Measurements from ENCODE around the gene COG2. TPM values are rescaled to one million over a fixed set of nuclear protein-coding genes. Genes with fewer than 3 reads are reported as not detected.

COG2 gene
- total and polyA plus RNA-seq, 7 donors = 17.5 to 31.2 (median 25.2) TPM

DNA sequence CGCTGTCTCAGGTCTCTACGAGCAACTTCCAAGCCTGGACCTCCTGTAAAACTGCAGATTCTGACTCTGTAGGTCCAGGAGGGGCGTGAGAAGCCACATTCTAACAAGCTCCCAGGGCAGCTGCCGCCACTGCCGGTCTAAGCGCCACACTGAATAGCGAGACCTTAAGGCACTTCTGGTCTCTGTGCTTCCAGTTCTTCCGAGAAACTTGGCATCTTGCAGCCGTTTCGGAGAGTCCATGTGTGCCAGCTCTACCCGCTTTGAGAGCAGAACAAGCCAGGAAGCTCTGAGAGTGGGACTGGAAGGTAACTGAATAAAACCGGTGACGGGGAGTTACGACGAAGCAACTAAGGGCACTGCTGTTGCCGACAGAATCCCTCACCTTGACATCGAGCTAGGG lies 59.2 kb downstream of the COG2 start:
- intact Hi-C loops (cut with DNase I) = no loop called here
- no peaks in the 10 kb centered on the region for H3K27me3 ChIP-seq
- WGBS, 2 donors = 92 to 93% methylated on average over 17 of the region's 17 CpGs
- no peaks in the 10 kb centered on the region for H3K9me3 ChIP-seq
- H3K4me3 ChIP-seq = no peak overlapping the region
- TF ChIP-seq POLR2A (IDR thresholded peaks at IDR 0.05) (no peak), POLR2AphosphoS5 (IDR thresholded peaks at IDR 0.05) (no peak), EP300 (IDR thresholded peaks at IDR 0.05) (no peak)
- TF ChIP-seq, protein P1, sequence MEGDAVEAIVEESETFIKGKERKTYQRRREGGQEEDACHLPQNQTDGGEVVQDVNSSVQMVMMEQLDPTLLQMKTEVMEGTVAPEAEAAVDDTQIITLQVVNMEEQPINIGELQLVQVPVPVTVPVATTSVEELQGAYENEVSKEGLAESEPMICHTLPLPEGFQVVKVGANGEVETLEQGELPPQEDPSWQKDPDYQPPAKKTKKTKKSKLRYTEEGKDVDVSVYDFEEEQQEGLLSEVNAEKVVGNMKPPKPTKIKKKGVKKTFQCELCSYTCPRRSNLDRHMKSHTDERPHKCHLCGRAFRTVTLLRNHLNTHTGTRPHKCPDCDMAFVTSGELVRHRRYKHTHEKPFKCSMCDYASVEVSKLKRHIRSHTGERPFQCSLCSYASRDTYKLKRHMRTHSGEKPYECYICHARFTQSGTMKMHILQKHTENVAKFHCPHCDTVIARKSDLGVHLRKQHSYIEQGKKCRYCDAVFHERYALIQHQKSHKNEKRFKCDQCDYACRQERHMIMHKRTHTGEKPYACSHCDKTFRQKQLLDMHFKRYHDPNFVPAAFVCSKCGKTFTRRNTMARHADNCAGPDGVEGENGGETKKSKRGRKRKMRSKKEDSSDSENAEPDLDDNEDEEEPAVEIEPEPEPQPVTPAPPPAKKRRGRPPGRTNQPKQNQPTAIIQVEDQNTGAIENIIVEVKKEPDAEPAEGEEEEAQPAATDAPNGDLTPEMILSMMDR (IDR thresholded peaks at IDR 0.05) = no peak
- no peak for DNase-seq
- no peaks in the 10 kb centered on the region for H3K36me3 ChIP-seq
- no peaks in the 10 kb centered on the region for H3K4me1 ChIP-seq
- H3K27ac ChIP-seq = no peak overlapping the region

DNA sequence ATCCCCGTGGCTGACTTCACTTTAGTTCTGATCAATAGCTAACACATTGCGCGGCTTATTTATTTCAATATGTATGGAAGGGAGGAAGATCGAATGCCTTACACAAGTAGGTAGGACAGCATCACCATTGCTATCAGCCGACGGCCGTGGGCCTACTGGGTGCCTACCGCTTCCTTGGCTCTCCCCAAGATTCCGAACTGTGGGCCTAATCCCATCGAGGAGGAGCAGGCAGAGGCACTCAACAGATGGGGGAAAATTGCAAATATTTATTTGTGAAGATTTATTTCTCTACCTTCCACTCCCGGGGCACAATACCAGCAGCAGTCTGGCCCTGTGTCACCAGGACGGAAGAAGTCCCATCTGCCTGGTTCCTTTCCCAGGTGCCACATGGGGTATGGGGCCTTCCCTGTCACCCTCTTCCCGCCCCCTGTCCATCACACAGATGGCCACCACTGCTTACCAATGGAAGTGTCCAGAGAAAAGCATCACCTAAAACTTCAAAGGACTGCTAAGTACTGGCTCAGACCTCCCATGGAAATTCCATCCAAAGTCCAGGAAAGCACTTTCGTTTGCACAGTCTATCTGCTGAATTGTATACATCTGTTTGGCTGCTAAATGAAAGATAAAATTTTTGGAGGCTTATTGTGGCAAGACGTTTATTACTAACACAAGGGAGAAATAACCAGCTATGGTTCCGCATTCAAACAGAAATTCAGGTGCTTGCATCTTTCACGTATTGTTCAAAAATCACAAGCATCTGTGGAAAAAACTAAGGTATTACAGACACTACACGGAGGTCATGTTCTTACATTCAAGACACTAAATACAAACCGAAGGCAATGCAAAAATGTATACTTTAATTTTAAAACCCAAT lies 59.9 kb downstream of the COG2 start:
- 87 to 88% methylated on average over 19 of the region's 19 CpGs for WGBS, 2 donors

DNA sequence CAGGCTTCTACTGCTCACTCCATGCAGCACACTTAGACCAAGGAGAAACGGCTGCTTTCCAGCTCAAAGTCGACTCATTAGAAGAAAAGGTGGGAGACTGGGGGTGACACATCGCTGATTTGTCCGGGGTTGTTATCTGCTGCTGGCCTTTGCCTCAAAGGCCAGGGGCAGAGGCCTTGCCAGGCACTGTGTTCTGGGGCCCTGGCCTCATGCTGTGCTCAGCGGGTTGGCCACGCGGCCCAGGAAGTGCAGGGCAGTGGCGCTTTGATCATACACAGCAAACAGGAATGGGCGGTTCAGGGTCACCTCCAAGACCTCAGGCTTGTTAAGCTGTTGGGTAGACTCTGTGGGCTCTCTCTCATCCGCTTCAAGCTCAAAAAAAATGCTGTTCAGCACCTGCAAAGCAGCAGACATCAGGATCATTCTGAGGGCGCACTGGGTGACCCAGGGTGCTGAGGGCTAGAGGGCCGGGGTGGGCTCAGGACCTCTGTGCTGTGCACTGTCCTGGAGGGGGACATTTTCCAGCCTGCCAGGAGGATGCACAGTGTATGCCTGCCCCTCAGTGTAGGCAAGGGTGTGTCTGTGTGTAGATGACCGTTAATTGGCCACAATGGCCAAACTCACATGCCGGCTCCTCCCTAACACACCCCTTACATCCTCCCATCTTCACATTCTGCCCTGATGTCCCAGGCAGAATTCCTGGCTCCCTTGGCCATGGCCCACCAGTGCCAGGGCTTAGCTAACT lies 60.8 kb downstream of the COG2 start:
- Histone ChIP-seq H3K9me3 (no peaks in the 10 kb centered on the region), H3K4me3 (no peak overlapping the region), H3K27me3 (no peaks in the 10 kb centered on the region), H3K36me3 (no peaks in the 10 kb centered on the region), H3K4me1 (no peaks in the 10 kb centered on the region), H3K27ac (no peak overlapping the region)
- TF ChIP-seq POLR2AphosphoS5 (IDR thresholded peaks at IDR 0.05) (no peak), EP300 (IDR thresholded peaks at IDR 0.05) (no peak)
- intact Hi-C loops (cut with DNase I) = no loop called here
- no peak for DNase-seq
- 78 to 86% methylated on average over 14 of the region's 14 CpGs for WGBS, 2 donors

More for the DNA sequence above, 59.9 kb downstream of the COG2 start:
- no peaks in the 10 kb centered on the region for H3K27me3 ChIP-seq
- no peak overlapping the region for H3K27ac ChIP-seq
- no peaks in the 10 kb centered on the region for H3K36me3 ChIP-seq
- no peak for DNase-seq
- no peak overlapping the region for H3K4me3 ChIP-seq
- no peaks in the 10 kb centered on the region for H3K4me1 ChIP-seq
- H3K9me3 ChIP-seq = no peaks in the 10 kb centered on the region
- TF ChIP-seq, protein P1 (IDR thresholded peaks at IDR 0.05) = no peak
- TF ChIP-seq EP300 (IDR thresholded peaks at IDR 0.05) = no peak
- no peak for TF ChIP-seq POLR2A (IDR thresholded peaks at IDR 0.05)
- no peak for TF ChIP-seq POLR2AphosphoS5 (IDR thresholded peaks at IDR 0.05)
- intact Hi-C loops (cut with DNase I) = no loop called here

DNA sequence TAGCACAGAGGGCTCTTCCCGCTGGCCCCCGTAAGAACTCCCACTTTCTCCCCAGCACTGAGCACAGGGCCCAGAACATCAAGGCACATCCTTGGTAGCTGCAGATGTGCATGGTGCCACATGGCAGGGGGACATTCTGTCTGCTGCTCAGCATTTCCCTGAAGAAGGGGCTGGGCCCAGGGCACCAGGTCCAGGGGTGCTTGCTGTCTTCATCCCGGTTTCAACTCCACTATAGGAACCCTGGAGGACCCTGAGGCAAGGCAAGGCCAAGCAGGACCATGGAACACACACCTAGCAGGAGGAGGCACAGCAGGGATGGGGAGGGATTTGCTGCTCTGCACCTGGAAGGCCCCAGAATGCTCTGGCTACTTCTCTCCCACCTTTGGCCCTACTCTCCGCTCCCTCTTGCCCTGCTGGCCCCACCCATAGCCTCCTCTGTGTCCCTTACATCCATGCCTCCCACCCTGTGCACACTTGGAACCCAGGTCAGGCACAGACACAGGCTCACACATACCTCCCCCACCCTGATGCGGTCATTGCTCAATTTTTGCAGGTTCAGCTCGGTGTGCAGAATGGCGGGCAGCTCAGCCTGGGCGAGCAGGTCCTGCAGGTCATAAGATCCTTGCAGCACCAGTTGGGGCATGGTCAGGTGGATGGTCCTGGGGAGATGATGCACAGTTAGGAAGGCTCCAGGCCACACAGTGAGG lies 61.6 kb downstream of the COG2 start:
- no peaks in the 10 kb centered on the region for H3K4me1 ChIP-seq
- H3K9me3 ChIP-seq = no peaks in the 10 kb centered on the region
- 95 to 96% methylated on average over 8 of the region's 8 CpGs for WGBS, 2 donors
- H3K27me3 ChIP-seq = no peaks in the 10 kb centered on the region
- intact Hi-C loops (cut with DNase I) = no loop called here
- no peak for TF ChIP-seq POLR2A (IDR thresholded peaks at IDR 0.05)
- TF ChIP-seq, protein P1 (IDR thresholded peaks at IDR 0.05) = no peak
- TF ChIP-seq POLR2AphosphoS5 (IDR thresholded peaks at IDR 0.05) = no peak
- no peak for TF ChIP-seq EP300 (IDR thresholded peaks at IDR 0.05)
- no peak overlapping the region for H3K4me3 ChIP-seq
- no peak for DNase-seq
- no peak overlapping the region for H3K27ac ChIP-seq
- no peaks in the 10 kb centered on the region for H3K36me3 ChIP-seq

DNA sequence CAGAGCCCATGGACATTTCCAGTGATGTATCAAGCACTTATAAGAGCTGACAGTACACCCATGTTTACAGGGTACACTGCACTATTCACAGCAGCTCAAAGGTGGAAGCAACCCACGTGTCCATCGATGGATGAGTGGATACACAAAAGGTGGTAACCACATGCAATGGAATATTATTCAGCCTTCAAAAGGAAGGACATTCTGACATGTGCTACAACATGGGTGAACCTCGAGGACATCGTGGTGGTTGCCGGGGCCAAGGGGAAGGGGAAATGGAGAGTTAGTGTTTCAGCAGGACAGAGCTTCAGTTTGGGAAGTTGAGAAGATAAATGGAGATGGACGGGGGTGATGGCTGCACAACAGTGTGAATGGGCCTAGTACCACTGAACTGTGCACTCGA lies 62.5 kb downstream of the COG2 start:
- no peak overlapping the region for H3K27ac ChIP-seq

More for the DNA sequence above, 62.5 kb downstream of the COG2 start:
- no peak for TF ChIP-seq POLR2AphosphoS5 (IDR thresholded peaks at IDR 0.05)
- TF ChIP-seq EP300 (IDR thresholded peaks at IDR 0.05) = no peak
- TF ChIP-seq, protein P1 (IDR thresholded peaks at IDR 0.05) = no peak
- TF ChIP-seq POLR2A (IDR thresholded peaks at IDR 0.05) = no peak
- Histone ChIP-seq H3K4me3 (no peak overlapping the region), H3K27me3 (no peaks in the 10 kb centered on the region), H3K36me3 (no peaks in the 10 kb centered on the region), H3K4me1 (no peaks in the 10 kb centered on the region), H3K9me3 (no peaks in the 10 kb centered on the region)
- 89 to 94% methylated on average over 7 of the region's 7 CpGs for WGBS, 2 donors
- no peak for DNase-seq
- intact Hi-C loops (cut with DNase I) = no loop called here
